Astrocyte of the spinal cord (primary cell): Measurements from ENCODE around the gene RASGEF1B.

Experiments
- DNase-seq: peaks from one replicate; pipeline ENCODE4 v3.0.0; 2011; ENCODE audit warnings: low read depth, low spot score
- H3K4me3 ChIP-seq: 2 replicates; pipeline ENCODE4 v1.5.1; 2011; ENCODE audit warnings: low read depth, mild to moderate bottlenecking, low read length, moderate library complexity
- CTCF ChIP-seq: IDR thresholded peaks from 2 replicates; pipeline ENCODE4 v1.5.1; 2012; ENCODE audit warnings: low read depth, mild to moderate bottlenecking, low read length, inconsistent platforms
- in situ Hi-C: cut with HindIII; loops from 2 replicates; pipeline ENCODE4 v1.10.0; 2017; ENCODE audit warnings: low sequenced_read_pairs

The RASGEF1B gene

DNA sequence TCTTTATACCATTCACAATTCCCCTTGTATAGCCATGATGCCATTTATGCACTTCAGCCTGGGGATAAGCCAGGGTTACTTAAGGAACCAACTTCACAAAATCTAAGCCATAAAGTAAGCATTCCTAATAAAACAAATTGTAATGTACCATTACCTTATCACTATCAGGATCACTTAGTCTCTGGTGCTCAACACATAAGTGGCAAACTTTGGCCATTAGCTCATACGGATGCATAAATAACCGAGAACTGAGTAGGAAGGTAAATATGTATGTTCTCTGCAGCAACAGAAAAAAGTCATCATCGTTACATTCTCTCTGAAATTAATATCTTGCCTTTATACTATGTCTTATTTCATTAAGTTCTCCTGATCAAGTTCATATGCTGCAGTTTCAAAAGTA lies 14.4 kb downstream of the RASGEF1B start:
- no peak for TF ChIP-seq CTCF
- in situ Hi-C loops = no loop called here
- H3K4me3 ChIP-seq = no peak overlapping the region
- DNase-seq = no peak

DNA sequence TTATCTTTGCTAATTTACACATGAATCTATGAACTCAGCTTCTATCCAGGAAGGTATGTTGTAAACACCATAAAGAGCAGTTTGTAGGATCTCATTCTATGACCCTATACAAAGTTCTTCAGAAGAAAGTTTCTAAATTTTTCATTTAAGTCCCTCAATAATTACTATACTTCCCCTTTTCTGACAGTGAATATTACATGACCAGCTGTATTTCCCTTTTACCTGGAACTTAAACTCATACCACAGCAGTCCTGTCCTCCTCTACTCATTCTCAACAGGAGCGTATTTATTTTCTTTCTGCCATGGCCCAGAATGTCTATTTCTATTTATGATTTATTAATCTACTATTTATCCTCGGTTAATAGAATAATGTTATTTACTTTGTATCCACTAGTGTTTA lies 15.8 kb downstream of the RASGEF1B start:
- in situ Hi-C loops = no loop called here
- TF ChIP-seq CTCF = no peak
- H3K4me3 ChIP-seq = no peak overlapping the region
- DNase-seq = no peak

GRCh38 chr4:81454948-81455347 lies 16.8 kb downstream of the RASGEF1B start:
- no peak overlapping the region for H3K4me3 ChIP-seq
- DNase-seq = no peak
- TF ChIP-seq CTCF = no peak
- in situ Hi-C loops = no loop called here

DNA sequence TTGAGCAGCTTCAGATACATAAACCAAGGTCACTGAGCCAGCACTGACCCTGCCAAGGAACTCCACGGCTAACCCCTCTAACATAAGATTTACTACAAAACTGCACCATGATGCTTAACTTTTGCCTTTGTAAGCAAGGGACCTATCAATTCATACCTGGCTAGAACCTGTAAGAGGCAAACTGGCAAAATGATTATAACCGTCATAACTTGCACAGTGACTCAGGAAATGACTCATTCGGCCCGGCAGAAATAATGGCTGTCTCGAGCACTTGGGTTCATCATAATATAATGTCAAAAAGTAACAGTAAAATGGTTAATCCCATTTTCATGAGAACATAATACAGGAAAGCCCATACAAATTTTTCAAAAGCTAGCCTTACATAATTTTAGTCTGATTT lies 17.2 kb downstream of the RASGEF1B start:
- DNase-seq = no peak
- no peak overlapping the region for H3K4me3 ChIP-seq
- no peak for TF ChIP-seq CTCF
- in situ Hi-C loops = no loop called here

DNA sequence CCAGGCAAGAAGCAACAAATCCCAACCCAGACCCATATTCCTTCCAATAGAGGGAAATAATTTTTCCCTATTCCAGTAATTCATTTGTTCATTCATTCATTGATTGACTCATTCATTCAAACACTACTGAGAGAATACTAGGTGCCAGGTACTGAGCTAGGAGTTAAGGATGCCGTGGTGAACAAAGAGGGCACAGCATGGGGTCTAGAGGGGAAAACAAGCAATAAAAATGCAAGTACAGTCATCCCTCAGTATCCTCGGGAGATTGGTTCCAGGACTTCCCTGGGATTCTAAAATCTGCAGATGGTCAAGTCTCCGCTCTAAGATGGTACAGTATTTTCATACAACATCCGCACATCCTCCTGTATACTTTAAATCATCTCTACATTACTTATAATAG lies 18.7 kb downstream of the RASGEF1B start:
- in situ Hi-C loops = no loop called here
- no peak for DNase-seq
- TF ChIP-seq CTCF = no peak
- no peak overlapping the region for H3K4me3 ChIP-seq

- in situ Hi-C loops = no loop called here
- TF ChIP-seq CTCF = no peak
- DNase-seq = no peak
- H3K4me3 ChIP-seq = no peak overlapping the region
Observed at GRCh38 chr4:81452452-81453006, 19.2 kb downstream of the RASGEF1B start.

DNA sequence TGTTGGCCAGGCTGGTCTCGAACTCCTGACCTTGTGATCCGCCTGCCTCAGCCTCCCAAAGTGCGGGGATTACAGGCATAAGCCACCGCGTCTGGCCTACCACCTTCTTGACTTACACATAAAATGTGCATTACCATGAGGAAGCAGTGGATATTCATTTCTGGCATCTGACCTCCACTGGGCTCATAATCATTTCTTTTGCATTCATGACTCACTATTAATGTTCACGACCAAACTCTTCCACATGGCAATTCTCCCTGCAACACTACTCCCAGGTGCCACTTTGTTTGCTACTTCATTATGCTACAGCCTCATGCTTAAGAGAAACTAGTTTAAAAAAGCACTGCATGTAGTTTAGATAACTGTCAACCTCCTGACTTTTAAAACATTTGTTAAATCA lies 22.7 kb downstream of the RASGEF1B start:
- no peak for TF ChIP-seq CTCF
- H3K4me3 ChIP-seq = no peak overlapping the region
- in situ Hi-C loops = no loop called here
- no peak for DNase-seq
